IMR-90 (cell line): Measurements from ENCODE around the gene LRRN2. TPM values are rescaled to one million over a fixed set of nuclear protein-coding genes. Genes with fewer than 3 reads are reported as not detected.

Experiments used
- ATAC-seq: fragments of 200-7000 bp; cut with Tn5 transposase; 2 replicates; pipeline ENCODE4 v1.9.1; 2020; ENCODE audit warnings: low read depth, mild to moderate bottlenecking, moderate library complexity
- BruUV-seq: library from RNA; stranded (reverse); fragments of 400-500 nt; replicated peaks from 2 replicates; lab custom pipeline; 2021; lab: Mats Ljungman, UMichigan
- CTCF ChIA-PET: fragments of 300-600 bp; formaldehyde crosslinking; extraction: SDS; loops from one replicate; lab custom pipeline; 2021; ENCODE audit warnings: antibody characterized with exemption; lab: Yijun Ruan, JAX
- POLR2A ChIA-PET: fragments of 300-600 bp; sonication (Branson Sonifier 250); formaldehyde crosslinking; loops from one replicate; lab custom pipeline; 2022; ENCODE audit warnings: antibody characterized with exemption; ENCODE audit not compliant: unreplicated experiment; lab: Charles Lee
- DNase-seq: peaks from one replicate; pipeline ENCODE4 v3.0.0; 2013
- H2AFZ ChIP-seq: replicated peaks from 2 replicates; pipeline ENCODE3; 2013; ENCODE audit warnings: low read length, mild to moderate bottlenecking; ENCODE audit not compliant: poor library complexity
- H2AK5ac ChIP-seq: 2 replicates; pipeline ENCODE4 v1.6.1; 2013; ENCODE audit warnings: low read depth, low read length, inconsistent platforms
- H2AK9ac ChIP-seq: replicated peaks from 2 replicates; pipeline ENCODE3; 2013; ENCODE audit warnings: mild to moderate bottlenecking, low read depth, low read length, moderate library complexity; ENCODE audit not compliant: poor library complexity
- H2BK120ac ChIP-seq: 2 replicates; pipeline ENCODE4 v1.6.1; 2013; ENCODE audit warnings: low read depth, low read length, inconsistent platforms
- H2BK15ac ChIP-seq: 3 replicates; pipeline ENCODE4 v1.6.1; 2013; ENCODE audit warnings: low read depth, low read length, inconsistent platforms
- H2BK20ac ChIP-seq: 2 replicates; pipeline ENCODE4 v1.6.1; 2013; ENCODE audit warnings: low read depth, mild to moderate bottlenecking, inconsistent platforms, low read length, moderate library complexity
- H2BK5ac ChIP-seq: 2 replicates; pipeline ENCODE4 v1.6.1; 2013; ENCODE audit warnings: mild to moderate bottlenecking, low read depth, low read length, inconsistent platforms; ENCODE audit not compliant: poor library complexity, severe bottlenecking
- H3K14ac ChIP-seq: replicated peaks from 2 replicates; pipeline ENCODE4 v1.6.1; 2013; ENCODE audit warnings: low read depth, low read length, inconsistent platforms
- H3K18ac ChIP-seq: 2 replicates; pipeline ENCODE4 v1.6.1; 2013; ENCODE audit warnings: low read depth, low read length, control low read depth
- H3K23ac ChIP-seq: 2 replicates; pipeline ENCODE4 v1.6.1; 2013; ENCODE audit warnings: low read depth, low read length, inconsistent platforms
- H3K27ac ChIP-seq: 2 replicates; pipeline ENCODE4 v1.5.1; 2013; ENCODE audit warnings: mild to moderate bottlenecking, control low read depth, low read length; ENCODE audit not compliant: insufficient read depth
- H3K27me3 ChIP-seq: 2 replicates; pipeline ENCODE4 v1.6.1; 2013; ENCODE audit warnings: low read length; ENCODE audit not compliant: control insufficient read depth, insufficient read depth
- H3K36me3 ChIP-seq: 2 replicates; pipeline ENCODE4 v1.6.1; 2013; ENCODE audit warnings: low read length, mixed read lengths; ENCODE audit not compliant: control insufficient read depth, insufficient read depth
- H3K4ac ChIP-seq: 2 replicates; pipeline ENCODE4 v1.6.1; 2013; ENCODE audit warnings: low read depth, low read length, inconsistent platforms
- H3K4me1 ChIP-seq: 2 replicates; pipeline ENCODE4 v1.6.1; 2013; ENCODE audit warnings: low read length, mixed read lengths; ENCODE audit not compliant: control insufficient read depth, insufficient read depth
- H3K4me2 ChIP-seq: 2 replicates; pipeline ENCODE4 v1.6.1; 2013; ENCODE audit warnings: low read depth, mild to moderate bottlenecking, control low read depth, low read length, moderate library complexity
- H3K4me3 ChIP-seq: 2 replicates; pipeline ENCODE4 v1.5.1; 2013; ENCODE audit warnings: low read depth, mild to moderate bottlenecking, control low read depth, low read length, moderate library complexity; ENCODE audit not compliant: insufficient read depth
- H3K56ac ChIP-seq: 2 replicates; pipeline ENCODE4 v1.6.1; 2013; ENCODE audit warnings: low read length, inconsistent platforms; ENCODE audit not compliant: insufficient read depth; ENCODE audit errors: extremely low read depth
- H3K79me1 ChIP-seq, 2 experiments: 2 replicates each; pipeline ENCODE4 v1.6.1; 2013; ENCODE audit warnings: low read length in 2 of 2, inconsistent platforms in 1 of 2, low read depth in 1 of 2
- H3K9ac ChIP-seq: 2 replicates; pipeline ENCODE4 v1.6.1; 2013; ENCODE audit warnings: low read depth, low read length, control low read depth
- H3K9me1 ChIP-seq: 2 replicates; pipeline ENCODE4 v1.6.1; 2013; ENCODE audit warnings: low read length, inconsistent platforms; ENCODE audit not compliant: insufficient read depth
- H3K9me3 ChIP-seq: 2 replicates; pipeline ENCODE4 v1.6.1; 2013; ENCODE audit warnings: low read length; ENCODE audit not compliant: control insufficient read depth, insufficient read depth
- H4K20me1 ChIP-seq: 2 replicates; pipeline ENCODE4 v1.6.1; 2013; ENCODE audit warnings: low read length, inconsistent platforms; ENCODE audit not compliant: insufficient read depth
- H4K5ac ChIP-seq: 2 replicates; pipeline ENCODE4 v1.6.1; 2013; ENCODE audit warnings: mild to moderate bottlenecking, low read depth, low read length, control low read depth
- H4K8ac ChIP-seq, 2 experiments: 2 replicates each; pipeline ENCODE4 v1.6.1; 2013; ENCODE audit warnings: low read depth in 2 of 2, low read length in 2 of 2, control low read depth in 1 of 2, inconsistent platforms in 1 of 2
- H4K91ac ChIP-seq: 2 replicates; pipeline ENCODE4 v1.6.1; 2013; ENCODE audit warnings: low read depth, low read length, inconsistent platforms; ENCODE audit not compliant: insufficient read depth
- NFE2L2 ChIP-seq: fragments of 150-350 bp; IDR thresholded peaks from 2 replicates; pipeline ENCODE4 v1.6.1; 2016; ENCODE audit warnings: low read depth, mild to moderate bottlenecking, low read length
- WGBS, 2 experiments: methylation state at CpG; one replicate each; pipeline versions ENCODE4 v1.1.5 to v1.1.7; 2013; ENCODE audit warnings: missing lambda C conversion rate in 2 of 2; ENCODE audit not compliant: insufficient read length in 1 of 2; ENCODE audit errors: extremely low coverage in 2 of 2; 5-methylcytosine and 5-hydroxymethylcytosine counted together
- dilution Hi-C: fragments of 300-500 bp; cut with HindIII; formaldehyde crosslinking; loops from one replicate; pipeline ENCODE4 v1.14.3; 2018; ENCODE audit warnings: low sequenced_read_pairs; ENCODE audit not compliant: unreplicated experiment
- in situ Hi-C: fragments of 300-500 bp; cut with MboI; formaldehyde crosslinking; loops from 3 replicates; pipeline ENCODE4 v1.14.3; 2019; ENCODE audit warnings: low sequenced_read_pairs, inconsistent platforms, mixed read lengths
- intact Hi-C: fragments of 100-400 bp; cut with micrococcal nuclease; formaldehyde crosslinking; loops from 2 replicates; pipeline ENCODE4 v1.10.0; 2022
- polyA plus RNA-seq, 3 experiments: library from polyadenylated mRNA; depleted of rRNA; stranded (reverse); fragments of >200 nt; gene quantifications; 2 replicates each; pipeline ENCODE4 v1.2.3, GENCODE V29; 2012; ENCODE audit warnings: low replicate concordance in 1 of 3
- total RNA-seq: library from RNA; depleted of rRNA; stranded (reverse); fragments of >200 nt; gene quantifications from 2 replicates; pipeline ENCODE4 v1.2.3, GENCODE V29; 2012

Gene LRRN2
- total and polyA plus RNA-seq, 2 of the 4 experiments (the other 2 are of a cell fraction) = not detected

GRCh38 chr1:204617256-204618147 lies 68.0 kb downstream of the LRRN2 start:
- no peaks in the 10 kb centered on the region for H3K79me1 ChIP-seq
- H4K91ac ChIP-seq = no peak overlapping the region
- POLR2A ChIA-PET = no interaction called here
- H2AFZ ChIP-seq = no peak overlapping the region
- no peaks in the 10 kb centered on the region for H4K20me1 ChIP-seq
- H3K4me2 ChIP-seq = no peak overlapping the region
- no peak overlapping the region for H3K27ac ChIP-seq
- H3K36me3 ChIP-seq = no peaks in the 10 kb centered on the region
- no peak overlapping the region for H3K9ac ChIP-seq
- H4K5ac ChIP-seq = no peak overlapping the region
- H3K18ac ChIP-seq = no peak overlapping the region
- no peak overlapping the region for H3K4ac ChIP-seq
- H3K9me3 ChIP-seq = no peaks in the 10 kb centered on the region
- intact Hi-C loops = no loop called here
- no TSS peak for BruUV-seq
- no peak overlapping the region for H2BK120ac ChIP-seq
- no peak for TF ChIP-seq NFE2L2
- ATAC-seq (no peak), DNase-seq (no peak)
- no peak overlapping the region for H2BK15ac ChIP-seq
- in situ Hi-C loops = no loop called here
- CTCF ChIA-PET = no interaction called here
- no peak overlapping the region for H2AK9ac ChIP-seq
- no peak overlapping the region for H3K23ac ChIP-seq
- no peak overlapping the region for H3K14ac ChIP-seq
- no peak overlapping the region for H3K4me3 ChIP-seq
- dilution Hi-C loops = no loop called here
- no peaks in the 10 kb centered on the region for H3K4me1 ChIP-seq
- H3K56ac ChIP-seq = no peak overlapping the region
- no peak overlapping the region for H2BK20ac ChIP-seq
- WGBS, 2 experiments = 56% methylated on average over 4 of the region's 13 CpGs; no CpG with 5 or more reads in 1 of the 2 experiments
- no peak overlapping the region for H4K8ac ChIP-seq
- H3K9me1 ChIP-seq = no peaks in the 10 kb centered on the region
- H2BK5ac ChIP-seq = no peak overlapping the region
- H3K27me3 ChIP-seq = peaks cover 48% of the 10 kb centered on the region
- no peak overlapping the region for H2AK5ac ChIP-seq
